Measurements from ENCODE around the gene CHD9NB.

CHD9NB gene

DNA sequence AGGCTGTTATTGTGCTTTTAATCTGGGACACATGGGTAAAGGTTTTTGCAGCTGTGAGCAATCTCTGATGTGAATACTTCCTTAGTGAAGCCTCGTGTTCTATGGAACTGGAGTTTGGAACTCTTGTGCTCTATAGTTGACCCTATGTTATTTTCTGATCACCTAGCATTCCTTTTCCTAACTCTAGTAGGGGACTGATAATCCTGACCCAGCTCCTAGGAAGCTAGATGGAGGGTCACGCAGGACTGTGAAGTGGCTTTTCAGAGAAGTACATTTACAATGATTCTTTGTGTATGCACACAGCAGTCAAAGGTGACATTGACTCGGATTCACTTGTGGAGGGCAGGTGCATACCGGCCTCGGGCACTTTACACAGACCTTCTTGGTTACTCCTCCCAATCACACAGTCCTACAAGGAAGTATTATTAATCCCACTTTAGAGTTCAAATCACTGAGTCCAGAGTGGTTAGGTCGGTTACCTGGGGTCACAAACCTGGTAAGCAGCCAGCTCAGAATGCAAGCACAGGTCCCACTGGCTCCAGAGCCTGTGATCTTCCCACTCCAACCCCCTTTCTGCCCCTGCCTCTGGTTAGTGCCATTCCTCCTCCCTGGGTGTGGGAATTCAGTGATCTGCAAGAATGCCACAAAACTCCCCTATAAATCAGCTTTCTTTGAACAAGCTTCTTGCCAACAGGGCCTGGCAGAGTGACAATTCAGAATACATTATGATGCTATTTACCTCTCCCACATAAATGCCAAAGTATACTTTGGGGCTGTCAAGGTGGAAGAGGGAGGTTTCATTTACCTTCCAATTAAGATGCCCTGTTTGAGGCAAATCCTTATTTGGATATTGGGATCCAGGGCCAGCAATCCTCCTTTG, 7.1 kb downstream of the CHD9NB start:
- H3K27me3 ChIP-seq (ENCODE audit: insufficient read depth, low read length, poor library complexity), result no peaks in the 10 kb centered on the region
- no peak overlapping the region for H4K8ac ChIP-seq (ENCODE audit: low read depth, low read length)
- peak overlapping the region; percentile 39 for H3K56ac ChIP-seq (ENCODE audit: low read length)
- H4K5ac ChIP-seq (ENCODE audit: low read length), result no peak overlapping the region
- no peak overlapping the region for H2BK15ac ChIP-seq (replicated peaks; ENCODE audit: low read depth)
- no peaks in the 10 kb centered on the region for H3K79me2 ChIP-seq (ENCODE audit: control insufficient read depth, insufficient read depth, low read length)
- peaks cover 27% of the 10 kb centered on the region for H3K4me1 ChIP-seq (ENCODE audit: control insufficient read depth, low read depth, low read length)
- no peak overlapping the region for H2BK5ac ChIP-seq (ENCODE audit: low read length)
- H3K9ac ChIP-seq (ENCODE audit: low read length), result no peak overlapping the region
- no peaks in the 10 kb centered on the region for H3K79me1 ChIP-seq (ENCODE audit: low read length)
- H3K4me2 ChIP-seq (ENCODE audit: low read length), result no peak overlapping the region
- H3K36me3 ChIP-seq (ENCODE audit: control insufficient read depth, insufficient read depth, low read length), result no peaks in the 10 kb centered on the region
- H3K18ac ChIP-seq (ENCODE audit: low read length), result no peak overlapping the region
- H3K4ac ChIP-seq (ENCODE audit: low read depth, low read length), result no peak overlapping the region
- peak overlapping the region; percentile 17 for H3K27ac ChIP-seq (ENCODE audit: low read depth, low read length)
- peak overlapping the region; percentile 43 for H2AK5ac ChIP-seq (ENCODE audit: low read length)
- no peak for DNase-seq
- H2BK120ac ChIP-seq (ENCODE audit: low read depth, low read length), result no peak overlapping the region
- H3K23ac ChIP-seq (ENCODE audit: low read length), result no peak overlapping the region
- no CpG with 5 or more reads among the region's 6 CpGs for WGBS (ENCODE audit: extremely low coverage, insufficient coverage, low lambda C conversion rate)
- H3K4me3 ChIP-seq (ENCODE audit: low read length), result no peak overlapping the region

DNA sequence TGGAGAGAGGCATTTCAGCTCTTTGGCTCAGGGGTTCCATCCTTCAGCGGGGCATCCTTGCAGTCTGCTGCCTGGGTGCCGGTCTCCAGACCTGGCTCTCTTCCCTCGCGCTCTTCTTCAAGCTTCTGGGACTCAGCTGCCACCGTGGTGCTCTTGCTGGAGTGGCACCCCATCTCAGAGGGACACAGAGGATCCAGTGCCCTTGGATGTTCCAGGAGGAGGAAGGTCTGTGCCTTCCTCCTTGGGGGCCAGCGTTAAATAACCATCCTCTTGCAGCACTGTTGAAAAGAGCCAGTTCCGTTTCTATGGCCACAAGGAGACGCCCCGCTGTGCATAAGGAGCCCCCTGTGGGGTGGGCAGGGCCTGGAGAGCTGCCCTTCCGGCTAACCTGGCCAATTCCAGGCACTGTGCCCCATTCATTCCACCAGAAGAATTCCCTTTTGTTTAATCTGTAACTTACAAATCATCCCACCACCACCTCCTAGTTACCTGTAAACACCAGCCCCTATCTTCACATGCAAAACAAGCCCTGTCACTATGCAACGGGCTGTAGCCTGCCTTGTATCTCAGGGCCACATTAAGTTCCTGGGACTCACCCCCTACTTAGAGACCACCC, 8.6 kb downstream of the CHD9NB start:
- H3K36me3 ChIP-seq (ENCODE audit: control insufficient read depth, insufficient read depth, low read length), result no peaks in the 10 kb centered on the region
- peak overlapping the region; percentile 30 for H3K27ac ChIP-seq (ENCODE audit: low read depth, low read length)
- H2BK120ac ChIP-seq (ENCODE audit: low read depth, low read length), result no peak overlapping the region
- peak overlapping the region; percentile 28 for H3K18ac ChIP-seq (ENCODE audit: low read length)
- peak overlapping the region; percentile 48 for H2BK5ac ChIP-seq (ENCODE audit: low read length)
- H2AK5ac ChIP-seq (ENCODE audit: low read length), result no peak overlapping the region
- H4K5ac ChIP-seq (ENCODE audit: low read length), result no peak overlapping the region
- no peak overlapping the region for H3K4me3 ChIP-seq (ENCODE audit: low read length)
- H3K79me1 ChIP-seq (ENCODE audit: low read length), result no peaks in the 10 kb centered on the region
- peak overlapping the region; percentile 18 for H3K9ac ChIP-seq (ENCODE audit: low read length)
- H3K4me1 ChIP-seq (ENCODE audit: control insufficient read depth, low read depth, low read length), result peaks cover 27% of the 10 kb centered on the region
- DNase-seq, result peak; percentile 97
- no peak overlapping the region for H2BK15ac ChIP-seq (replicated peaks; ENCODE audit: low read depth)
- H4K8ac ChIP-seq (ENCODE audit: low read depth, low read length), result no peak overlapping the region
- no peaks in the 10 kb centered on the region for H3K27me3 ChIP-seq (ENCODE audit: insufficient read depth, low read length, poor library complexity)
- peak overlapping the region; percentile 69 for H3K56ac ChIP-seq (ENCODE audit: low read length)
- H3K23ac ChIP-seq (ENCODE audit: low read length), result no peak overlapping the region
- WGBS (ENCODE audit: extremely low coverage, insufficient coverage, low lambda C conversion rate), result no CpG with 5 or more reads among the region's 11 CpGs
- no peaks in the 10 kb centered on the region for H3K79me2 ChIP-seq (ENCODE audit: control insufficient read depth, insufficient read depth, low read length)
- peak overlapping the region; percentile 41 for H3K4ac ChIP-seq (ENCODE audit: low read depth, low read length)
- peak overlapping the region; percentile 37 for H3K4me2 ChIP-seq (ENCODE audit: low read length)

DNA sequence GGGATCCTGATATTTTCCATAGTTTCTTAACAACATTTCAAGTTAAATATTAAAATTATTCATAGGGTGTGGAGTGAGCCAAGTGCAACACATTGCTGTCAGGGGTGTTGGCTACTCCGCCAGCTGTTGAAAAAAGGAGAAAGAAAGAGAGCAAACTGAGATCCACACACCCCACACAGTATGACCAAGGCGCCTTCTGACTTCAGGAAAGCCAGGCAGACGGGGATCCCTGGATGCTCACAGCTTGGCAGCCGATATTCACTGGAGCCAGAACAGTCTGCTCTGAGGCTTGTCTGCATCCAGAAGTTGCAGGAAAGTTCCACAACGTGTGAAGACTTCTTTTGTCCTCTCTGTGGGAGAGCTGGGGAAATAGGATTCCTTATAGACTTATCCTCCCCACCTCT, 9.3 kb downstream of the CHD9NB start:
- Histone ChIP-seq H4K8ac (ENCODE audit: low read depth, low read length) (no peak overlapping the region), H3K36me3 (ENCODE audit: control insufficient read depth, insufficient read depth, low read length) (no peaks in the 10 kb centered on the region), H3K4ac (ENCODE audit: low read depth, low read length) (no peak overlapping the region), H2AK5ac (ENCODE audit: low read length) (no peak overlapping the region), H2BK15ac (replicated peaks; ENCODE audit: low read depth) (peak overlapping the region; percentile 89), H4K5ac (ENCODE audit: low read length) (no peak overlapping the region), H3K27me3 (ENCODE audit: insufficient read depth, low read length, poor library complexity) (no peaks in the 10 kb centered on the region), H2BK120ac (ENCODE audit: low read depth, low read length) (peak overlapping the region; percentile 62), H3K27ac (ENCODE audit: low read depth, low read length) (peak overlapping the region; percentile 9), H3K79me1 (ENCODE audit: low read length) (no peaks in the 10 kb centered on the region), H3K4me3 (ENCODE audit: low read length) (no peak overlapping the region), H3K18ac (ENCODE audit: low read length) (peak overlapping the region; percentile 28), H2BK5ac (ENCODE audit: low read length) (no peak overlapping the region), H3K4me1 (ENCODE audit: control insufficient read depth, low read depth, low read length) (peaks cover 27% of the 10 kb centered on the region), H3K4me2 (ENCODE audit: low read length) (peak overlapping the region; percentile 37), H3K56ac (ENCODE audit: low read length) (peak overlapping the region; percentile 69), H3K9ac (ENCODE audit: low read length) (peak overlapping the region; percentile 18), H3K23ac (ENCODE audit: low read length) (no peak overlapping the region), H3K79me2 (ENCODE audit: control insufficient read depth, insufficient read depth, low read length) (no peaks in the 10 kb centered on the region)
- WGBS (ENCODE audit: extremely low coverage, insufficient coverage, low lambda C conversion rate), result no CpG with 5 or more reads among the region's 5 CpGs
- DNase-seq, result peak; percentile 78

- H3K4me1 ChIP-seq (ENCODE audit: control insufficient read depth, low read depth, low read length), result peaks cover 27% of the 10 kb centered on the region
- no peak overlapping the region for H3K4me3 ChIP-seq (ENCODE audit: low read length)
- H3K9ac ChIP-seq (ENCODE audit: low read length), result peak overlapping the region; percentile 26
- peak overlapping the region; percentile 78 for H2BK120ac ChIP-seq (ENCODE audit: low read depth, low read length)
- H3K4ac ChIP-seq (ENCODE audit: low read depth, low read length), result no peak overlapping the region
- H2BK15ac ChIP-seq (replicated peaks; ENCODE audit: low read depth), result no peak overlapping the region
- no peaks in the 10 kb centered on the region for H3K79me1 ChIP-seq (ENCODE audit: low read length)
- H3K18ac ChIP-seq (ENCODE audit: low read length), result peak overlapping the region; percentile 86
- no peak overlapping the region for H2BK5ac ChIP-seq (ENCODE audit: low read length)
- DNase-seq, result peak; percentile 56
- H4K8ac ChIP-seq (ENCODE audit: low read depth, low read length), result no peak overlapping the region
- no peak overlapping the region for H3K4me2 ChIP-seq (ENCODE audit: low read length)
- no peaks in the 10 kb centered on the region for H3K79me2 ChIP-seq (ENCODE audit: control insufficient read depth, insufficient read depth, low read length)
- no peak overlapping the region for H2AK5ac ChIP-seq (ENCODE audit: low read length)
- H3K36me3 ChIP-seq (ENCODE audit: control insufficient read depth, insufficient read depth, low read length), result no peaks in the 10 kb centered on the region
- WGBS (ENCODE audit: extremely low coverage, insufficient coverage, low lambda C conversion rate), result 86% methylated on average over 2 of the region's 5 CpGs
- no peak overlapping the region for H4K5ac ChIP-seq (ENCODE audit: low read length)
- peak overlapping the region; percentile 89 for H3K27ac ChIP-seq (ENCODE audit: low read depth, low read length)
- peak overlapping the region; percentile 76 for H3K56ac ChIP-seq (ENCODE audit: low read length)
- H3K27me3 ChIP-seq (ENCODE audit: insufficient read depth, low read length, poor library complexity), result no peaks in the 10 kb centered on the region
- H3K23ac ChIP-seq (ENCODE audit: low read length), result no peak overlapping the region
Measured at GRCh38 chr16:53042235-53042701, 10.4 kb downstream of the CHD9NB start.

- Histone ChIP-seq H3K79me2 (ENCODE audit: control insufficient read depth, insufficient read depth, low read length) (no peaks in the 10 kb centered on the region), H4K8ac (ENCODE audit: low read depth, low read length) (no peak overlapping the region), H3K18ac (ENCODE audit: low read length) (peak overlapping the region; percentile 86), H3K23ac (ENCODE audit: low read length) (no peak overlapping the region), H2BK15ac (replicated peaks; ENCODE audit: low read depth) (peak overlapping the region; percentile 20), H3K79me1 (ENCODE audit: low read length) (no peaks in the 10 kb centered on the region), H3K4me3 (ENCODE audit: low read length) (no peak overlapping the region), H3K4me1 (ENCODE audit: control insufficient read depth, low read depth, low read length) (peaks cover 27% of the 10 kb centered on the region), H3K36me3 (ENCODE audit: control insufficient read depth, insufficient read depth, low read length) (no peaks in the 10 kb centered on the region), H3K27ac (ENCODE audit: low read depth, low read length) (peak overlapping the region; percentile 89), H2AK5ac (ENCODE audit: low read length) (no peak overlapping the region), H3K4ac (ENCODE audit: low read depth, low read length) (peak overlapping the region; percentile 62), H3K4me2 (ENCODE audit: low read length) (no peak overlapping the region), H2BK120ac (ENCODE audit: low read depth, low read length) (peak overlapping the region; percentile 78), H4K5ac (ENCODE audit: low read length) (peak overlapping the region; percentile 38), H3K27me3 (ENCODE audit: insufficient read depth, low read length, poor library complexity) (no peaks in the 10 kb centered on the region), H3K56ac (ENCODE audit: low read length) (peak overlapping the region; percentile 76), H2BK5ac (ENCODE audit: low read length) (peak overlapping the region; percentile 16), H3K9ac (ENCODE audit: low read length) (peak overlapping the region; percentile 26)
- WGBS (ENCODE audit: extremely low coverage, insufficient coverage, low lambda C conversion rate), result no CpG with 5 or more reads among the region's 4 CpGs
- DNase-seq, result peak; percentile 48
Measured at GRCh38 chr16:53041320-53042051, 11.2 kb downstream of the CHD9NB start.

Data from mesendoderm (in vitro differentiated cells).